GM19455 (cell line): ENCODE measurements around the gene TMEM259.
A peak's percentile ranks its signal among the peaks of the same experiment; 100 is the strongest.

Source experiments
- ATAC-seq: cut with Tn5 transposase; IDR thresholded peaks from one replicate; pipeline ENCODE4 v1.9.1; 2021; ENCODE audit not compliant: unreplicated experiment

Gene TMEM259

DNA sequence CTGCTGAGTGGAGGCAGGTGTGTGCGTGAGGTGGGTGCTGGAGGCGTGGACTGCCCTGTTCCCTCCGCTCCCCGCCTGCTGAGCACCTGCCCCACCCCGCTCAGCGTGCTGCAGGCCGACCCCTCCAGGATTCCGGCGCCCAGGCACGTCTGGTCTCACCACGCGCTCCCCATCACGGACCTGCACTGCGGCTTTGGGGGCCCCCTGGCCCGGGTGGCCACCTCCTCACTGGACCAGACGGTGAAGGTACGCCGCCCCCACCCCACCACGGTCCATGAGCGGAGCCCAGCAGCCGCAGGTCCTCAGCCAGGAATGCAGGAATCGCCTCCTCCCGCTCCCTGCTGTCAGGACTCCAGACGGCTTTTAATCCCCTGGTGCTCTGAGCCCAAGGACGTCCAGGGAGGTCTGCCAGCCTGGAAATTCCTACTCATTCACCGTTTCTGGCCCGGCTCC, 30.8 kb downstream of the TMEM259 start:
- ATAC-seq = no peak

- ATAC-seq = no peak
Measured at GRCh38 chr19:989381-990081, 31.4 kb downstream of the TMEM259 start.

DNA sequence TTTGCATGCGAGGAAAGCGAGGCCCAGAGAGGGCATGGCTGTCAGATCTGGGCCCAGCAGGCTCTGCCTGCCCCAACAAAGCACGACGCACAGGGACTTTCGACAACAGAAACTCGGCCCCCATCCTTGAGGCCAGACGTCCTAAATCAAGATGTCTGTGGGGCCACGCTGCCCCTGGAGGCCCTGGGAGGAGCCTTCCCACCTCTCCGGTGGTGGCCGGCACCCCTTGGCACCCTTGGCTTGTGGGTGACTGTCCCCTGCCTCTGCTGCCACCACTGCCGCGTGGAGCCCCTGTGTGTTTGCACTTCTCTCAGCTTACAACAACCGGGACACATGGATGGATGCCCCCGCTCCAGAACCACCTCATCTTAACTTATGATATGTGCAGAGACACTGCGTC, 32.4 kb downstream of the TMEM259 start:
- no peak for ATAC-seq

- ATAC-seq = no peak
Measured at GRCh38 chr19:988081-988480, 32.8 kb downstream of the TMEM259 start.

GRCh38 chr19:986083-986482, 34.8 kb downstream of the TMEM259 start:
- no peak for ATAC-seq

DNA sequence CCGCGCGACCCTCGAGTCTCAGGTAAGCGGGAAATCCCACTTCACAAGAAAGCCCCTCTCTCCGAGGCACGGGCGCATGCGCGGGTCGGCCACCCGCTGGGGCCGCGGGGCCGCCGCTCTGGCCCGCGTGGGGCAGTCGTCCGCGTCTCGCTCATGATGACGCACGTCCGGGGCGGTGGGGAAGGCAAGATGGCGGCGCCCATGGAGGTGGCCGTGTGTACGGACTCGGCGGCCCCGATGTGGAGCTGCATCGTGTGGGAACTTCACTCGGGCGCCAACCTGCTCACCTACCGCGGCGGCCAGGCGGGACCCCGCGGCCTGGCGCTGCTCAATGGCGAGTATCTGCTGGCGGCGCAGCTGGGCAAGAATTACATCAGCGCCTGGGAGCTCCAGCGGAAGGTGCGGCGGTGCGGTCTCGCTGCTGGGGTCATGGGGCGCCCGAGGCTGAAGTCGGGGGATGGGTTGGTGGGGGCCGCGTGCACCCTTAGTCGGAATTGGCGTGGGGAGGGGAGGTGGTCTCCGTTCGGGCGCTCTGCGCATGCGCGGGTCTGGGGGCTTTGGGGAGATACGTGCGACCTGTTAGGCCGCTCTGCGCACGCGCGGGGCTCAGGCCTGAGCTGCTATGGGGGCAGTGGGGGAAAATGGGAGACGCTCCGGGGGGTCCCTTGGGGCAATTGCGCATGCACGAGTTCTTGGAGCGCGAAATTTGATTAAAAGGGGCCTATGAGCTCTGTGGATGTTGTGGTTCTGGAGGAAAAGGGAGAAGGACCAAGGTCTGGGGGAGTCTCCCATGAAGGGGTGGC, 36.6 kb downstream of the TMEM259 start, which contains the start of gene WDR18:
Gene WDR18, plus strand, starts transcription at position 181 of the 803 bp plus-strand sequence. Its CDS starts 9 bp downstream, at position 190.
- no peak for ATAC-seq

GRCh38 chr19:982567-983170, 38.3 kb downstream of the TMEM259 start:
- ATAC-seq = peak; percentile 57

GRCh38 chr19:980133-980998, 40.6 kb downstream of the TMEM259 start:
- no peak for ATAC-seq

DNA sequence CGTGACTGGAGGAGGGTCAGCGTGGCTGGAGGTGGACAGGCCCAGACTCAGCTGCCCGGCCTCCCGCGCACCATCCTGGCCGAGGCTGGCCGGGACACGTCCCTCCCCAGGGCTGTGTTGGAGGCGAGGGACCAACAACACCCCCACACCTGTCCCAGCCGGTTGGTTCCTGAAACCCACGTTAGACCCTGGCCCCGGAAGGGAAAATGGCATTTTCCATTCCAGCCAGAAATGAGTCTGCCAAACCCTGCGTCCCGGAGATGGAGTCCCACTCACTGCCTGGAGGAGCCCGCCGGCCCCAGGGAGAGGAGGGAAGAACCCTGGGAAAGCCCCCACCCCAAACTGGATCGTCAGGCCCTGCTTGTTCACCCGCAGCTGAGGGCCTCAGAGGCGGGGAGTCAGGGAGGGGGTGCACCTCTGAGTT, 41.6 kb downstream of the TMEM259 start:
- no peak for ATAC-seq

GRCh38 chr19:977058-977464, 43.9 kb downstream of the TMEM259 start:
- ATAC-seq = no peak

DNA sequence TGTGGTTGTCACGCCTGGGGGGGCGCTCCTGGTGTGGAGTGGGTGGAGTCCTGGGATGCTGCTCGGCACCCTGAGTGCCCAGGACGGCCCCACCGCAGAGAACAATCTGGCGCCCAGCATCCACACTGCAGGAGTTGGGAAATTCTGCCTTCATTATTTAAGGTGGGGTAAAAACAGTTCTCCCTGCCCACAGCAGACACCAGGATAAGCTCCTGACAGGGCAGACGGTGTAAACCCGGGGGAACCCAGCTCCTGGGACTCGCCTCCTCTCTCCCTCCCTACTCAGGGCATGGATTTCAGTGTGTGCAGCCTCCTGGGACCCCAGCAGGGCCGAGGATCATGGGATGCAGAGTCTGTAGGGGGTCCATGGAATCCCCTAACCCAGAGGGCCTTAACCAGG, 44.4 kb downstream of the TMEM259 start:
- ATAC-seq = no peak

- no peak for ATAC-seq
Measured at GRCh38 chr19:974564-975257, 46.2 kb downstream of the TMEM259 start.

DNA sequence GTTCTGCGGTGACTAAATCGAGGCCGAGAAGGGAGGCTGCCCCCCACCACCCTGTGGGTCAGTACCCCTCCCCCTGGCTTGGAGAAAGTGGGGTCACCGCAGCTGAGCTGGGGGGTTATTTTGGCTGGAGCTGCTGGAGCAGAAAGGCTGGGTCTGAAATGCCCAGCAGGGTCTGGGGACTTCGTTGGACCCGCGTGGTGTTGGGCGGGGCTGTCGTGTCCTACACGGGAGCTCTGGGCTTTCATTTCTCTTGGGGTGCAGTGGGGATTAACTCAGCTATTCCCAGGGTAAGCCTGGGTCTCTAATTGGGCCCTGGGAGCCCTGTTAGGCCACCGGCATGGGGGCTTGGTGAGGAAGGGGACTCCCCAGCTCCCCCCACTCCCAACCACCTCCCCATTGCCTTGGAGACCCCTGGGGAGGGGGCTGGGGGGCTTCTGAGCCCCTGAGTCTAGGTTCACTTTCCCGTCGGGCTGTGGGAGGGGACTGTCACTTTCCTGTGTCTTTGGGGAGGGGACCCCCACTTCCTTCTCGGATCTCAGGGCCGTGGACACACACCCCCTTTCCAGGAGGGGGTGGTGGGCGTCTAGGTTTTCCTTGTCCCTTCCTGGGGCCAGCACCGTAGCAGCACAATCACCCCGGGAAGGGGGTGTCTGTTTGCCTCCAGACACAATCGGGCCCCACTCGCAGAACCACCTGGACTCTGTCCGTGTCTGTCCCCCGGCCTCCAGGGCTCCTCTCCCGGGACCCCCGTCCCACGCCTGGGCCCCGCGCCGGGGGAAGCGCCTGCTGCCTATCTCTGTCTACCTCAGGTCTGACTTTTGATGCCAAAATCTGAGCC, 47.0 kb downstream of the TMEM259 start:
- no peak for ATAC-seq

GRCh38 chr19:972281-972680, 48.6 kb downstream of the TMEM259 start:
- no peak for ATAC-seq

DNA sequence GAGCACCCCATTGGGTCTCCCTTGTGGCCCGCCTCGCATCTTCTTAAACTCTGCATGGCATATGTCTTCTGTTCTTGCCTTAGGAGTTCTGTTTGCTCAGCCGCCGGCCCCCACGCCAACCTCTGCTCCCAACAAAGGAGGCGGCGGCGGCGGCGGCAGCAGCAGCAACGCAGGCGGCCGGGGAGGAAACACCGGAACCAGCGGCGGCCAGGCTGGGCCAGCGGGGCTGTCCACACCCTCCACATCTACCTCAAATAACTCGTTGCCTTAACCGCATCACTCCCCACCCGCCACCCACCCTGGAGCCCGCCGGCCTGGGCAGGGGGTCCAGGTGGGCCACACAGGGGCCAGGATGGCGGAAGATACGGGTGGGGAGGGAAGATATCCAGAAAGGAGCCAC, 49.1 kb downstream of the TMEM259 start:
- no peak for ATAC-seq

- no peak for ATAC-seq
Measured at GRCh38 chr19:970695-971094, 50.2 kb downstream of the TMEM259 start.

- no peak for ATAC-seq
Measured at GRCh38 chr19:966485-967088, 54.3 kb downstream of the TMEM259 start.

GRCh38 chr19:964761-965694, 55.9 kb downstream of the TMEM259 start:
- no peak for ATAC-seq
